ENCODE data around the gene BACH2. TPM values are rescaled to one million over a fixed set of nuclear protein-coding genes. Genes with fewer than 3 reads are reported as not detected.

The BACH2 gene
- total and polyA plus RNA-seq, 2 experiments from 2014 or later, result under 0.01 TPM; not detected in 1

GRCh38 chr6:89951574-89952104 lies 345.0 kb downstream of the BACH2 start:
- H3K79me2 ChIP-seq (ENCODE audit: insufficient read depth), result no peaks in the 10 kb centered on the region
- no peak overlapping the region for H3K4me3 ChIP-seq
- no peak for TF ChIP-seq EZH2phosphoT487 (IDR thresholded peaks at IDR 0.05; ENCODE audit: insufficient read depth, low read depth)
- TF ChIP-seq EZH2 (IDR thresholded peaks at IDR 0.05; ENCODE audit: insufficient read depth, poor library complexity, severe bottlenecking), result no peak
- in situ Hi-C loops (cut with MboI), result no loop called here
- no peak overlapping the region for H3K27ac ChIP-seq
- no peaks in the 10 kb centered on the region for H3F3A ChIP-seq (ENCODE audit: insufficient read depth)
- no peaks in the 10 kb centered on the region for H3K36me3 ChIP-seq (ENCODE audit: low read depth)
- H2AFZ ChIP-seq, result no peak overlapping the region
- H3K4me1 ChIP-seq (ENCODE audit: insufficient read depth), result no peaks in the 10 kb centered on the region
- no peaks in the 10 kb centered on the region for H3K9me3 ChIP-seq (ENCODE audit: low read depth)
- no peak for DNase-seq
- H3K9me2 ChIP-seq (ENCODE audit: insufficient read depth), result no peaks in the 10 kb centered on the region
- no peak overlapping the region for H3K4me2 ChIP-seq (ENCODE audit: unreplicated experiment)
- 80 to 86% methylated on average over 15 of the region's 15 CpGs for WGBS, 2 experiments (ENCODE audit: low coverage in 1 of 2, low lambda C conversion rate in 2 of 2, missing lambda C conversion rate in 2 of 2)
- H3K27me3 ChIP-seq (replicated peaks; ENCODE audit: insufficient read depth), result peaks cover 21% of the 10 kb centered on the region
- H4K20me1 ChIP-seq (ENCODE audit: insufficient read depth), result no peaks in the 10 kb centered on the region
- no peak overlapping the region for H3K9ac ChIP-seq

GRCh38 chr6:89950879-89951391 lies 345.7 kb downstream of the BACH2 start:
- in situ Hi-C loops (cut with MboI), result no loop called here
- Histone ChIP-seq H3K27ac (no peak overlapping the region), H3K9ac (no peak overlapping the region), H3K79me2 (ENCODE audit: insufficient read depth) (no peaks in the 10 kb centered on the region), H3K27me3 (replicated peaks; ENCODE audit: insufficient read depth) (peaks cover 19% of the 10 kb centered on the region), H2AFZ (no peak overlapping the region), H3K9me2 (ENCODE audit: insufficient read depth) (no peaks in the 10 kb centered on the region), H3K9me3 (ENCODE audit: low read depth) (no peaks in the 10 kb centered on the region), H3K36me3 (ENCODE audit: low read depth) (no peaks in the 10 kb centered on the region), H3K4me3 (no peak overlapping the region), H3K4me2 (ENCODE audit: unreplicated experiment) (no peak overlapping the region), H3F3A (ENCODE audit: insufficient read depth) (no peaks in the 10 kb centered on the region), H3K4me1 (ENCODE audit: insufficient read depth) (no peaks in the 10 kb centered on the region), H4K20me1 (ENCODE audit: insufficient read depth) (no peaks in the 10 kb centered on the region)
- no peak for DNase-seq
- WGBS, 2 experiments (ENCODE audit: low coverage in 1 of 2, low lambda C conversion rate in 2 of 2, missing lambda C conversion rate in 2 of 2), result 85 to 87% methylated on average over 11 to 15 of the region's 15 CpGs
- TF ChIP-seq EZH2phosphoT487 (IDR thresholded peaks at IDR 0.05; ENCODE audit: insufficient read depth, low read depth) (no peak), EZH2 (IDR thresholded peaks at IDR 0.05; ENCODE audit: insufficient read depth, poor library complexity, severe bottlenecking) (no peak)

- H3K9me3 ChIP-seq (ENCODE audit: low read depth), result no peaks in the 10 kb centered on the region
- no peak overlapping the region for H3K4me3 ChIP-seq
- in situ Hi-C loops (cut with MboI), result no loop called here
- no peaks in the 10 kb centered on the region for H3K4me1 ChIP-seq (ENCODE audit: insufficient read depth)
- 92 to 93% methylated on average over 16 to 17 of the region's 17 CpGs for WGBS, 2 experiments (ENCODE audit: low coverage in 1 of 2, low lambda C conversion rate in 2 of 2, missing lambda C conversion rate in 2 of 2)
- no peak for TF ChIP-seq EZH2phosphoT487 (IDR thresholded peaks at IDR 0.05; ENCODE audit: insufficient read depth, low read depth)
- no peak for TF ChIP-seq EZH2 (IDR thresholded peaks at IDR 0.05; ENCODE audit: insufficient read depth, poor library complexity, severe bottlenecking)
- H3K27me3 ChIP-seq (replicated peaks; ENCODE audit: insufficient read depth), result peaks cover 15% of the 10 kb centered on the region
- H3K27ac ChIP-seq, result no peak overlapping the region
- no peak overlapping the region for H3K9ac ChIP-seq
- no peaks in the 10 kb centered on the region for H3K36me3 ChIP-seq (ENCODE audit: low read depth)
- no peak overlapping the region for H2AFZ ChIP-seq
- H4K20me1 ChIP-seq (ENCODE audit: insufficient read depth), result no peaks in the 10 kb centered on the region
- DNase-seq, result no peak
- no peaks in the 10 kb centered on the region for H3K79me2 ChIP-seq (ENCODE audit: insufficient read depth)
- no peak overlapping the region for H3K4me2 ChIP-seq (ENCODE audit: unreplicated experiment)
- no peaks in the 10 kb centered on the region for H3K9me2 ChIP-seq (ENCODE audit: insufficient read depth)
- H3F3A ChIP-seq (ENCODE audit: insufficient read depth), result no peaks in the 10 kb centered on the region
These were observed 346.2 kb downstream of the BACH2 start for GRCh38 chr6:89950446-89950845.

GRCh38 chr6:89948876-89949275 lies 347.8 kb downstream of the BACH2 start:
- peak; percentile 40 for DNase-seq
- Histone ChIP-seq H2AFZ (no peak overlapping the region), H3K9me3 (ENCODE audit: low read depth) (no peaks in the 10 kb centered on the region), H3K4me1 (ENCODE audit: insufficient read depth) (no peaks in the 10 kb centered on the region), H4K20me1 (ENCODE audit: insufficient read depth) (no peaks in the 10 kb centered on the region), H3K4me2 (ENCODE audit: unreplicated experiment) (no peak overlapping the region), H3K79me2 (ENCODE audit: insufficient read depth) (no peaks in the 10 kb centered on the region), H3K4me3 (no peak overlapping the region), H3K27ac (no peak overlapping the region), H3K9me2 (ENCODE audit: insufficient read depth) (no peaks in the 10 kb centered on the region), H3K27me3 (replicated peaks; ENCODE audit: insufficient read depth) (peaks cover 8% of the 10 kb centered on the region; the same call in 1 of the 2 replicates), H3F3A (ENCODE audit: insufficient read depth) (no peaks in the 10 kb centered on the region), H3K36me3 (ENCODE audit: low read depth) (no peaks in the 10 kb centered on the region), H3K9ac (no peak overlapping the region)
- TF ChIP-seq EZH2phosphoT487 (IDR thresholded peaks at IDR 0.05; ENCODE audit: insufficient read depth, low read depth), result no peak
- TF ChIP-seq EZH2 (IDR thresholded peaks at IDR 0.05; ENCODE audit: insufficient read depth, poor library complexity, severe bottlenecking), result no peak
- in situ Hi-C loops (cut with MboI), result no loop called here
- WGBS, 2 experiments (ENCODE audit: low coverage in 1 of 2, low lambda C conversion rate in 2 of 2, missing lambda C conversion rate in 2 of 2), result 21 to 28% methylated on average over 5 of the region's 5 CpGs

Measured in GM23248 (cell line).